C4-2B (cell line): ENCODE results near the gene SMIM1.

Experiments used
- H3K27ac ChIP-seq: fragments of 450-650 bp; 2 replicates; pipeline ENCODE4 v1.5.1; 2017
- CTCF ChIP-seq: fragments of 450-650 bp; conservative IDR thresholded peaks from 2 replicates; pipeline ENCODE4 v1.5.1; 2017; ENCODE audit warnings: mild to moderate bottlenecking
- ZFX ChIP-seq: fragments of 450-650 bp; IDR thresholded peaks from 2 replicates; pipeline ENCODE4 v1.6.1; 2017

SMIM1 gene

GRCh38 chr1:3775490-3776230 lies 3.1 kb downstream of the SMIM1 start:
- H3K27ac ChIP-seq, result no peak overlapping the region; the same call in 1 of the 2 replicates
- TF ChIP-seq ZFX (no peak), CTCF (no peak; the same call in 1 of the 2 replicates)

- TF ChIP-seq ZFX (no peak), CTCF (no peak; the same call in 1 of the 2 replicates)
- no peak overlapping the region; the same call in 1 of the 2 replicates for H3K27ac ChIP-seq
These were observed 3.8 kb downstream of the SMIM1 start for GRCh38 chr1:3776231-3776961.

GRCh38 chr1:3777078-3777547 lies 4.6 kb downstream of the SMIM1 start:
- H3K27ac ChIP-seq, result no peak overlapping the region
- no peak for TF ChIP-seq ZFX
- no peak for TF ChIP-seq CTCF

GRCh38 chr1:3777647-3778589 lies 5.4 kb downstream of the SMIM1 start:
- H3K27ac ChIP-seq, result no peak overlapping the region
- TF ChIP-seq ZFX, result no peak
- TF ChIP-seq CTCF, result no peak

- TF ChIP-seq ZFX, result no peak
- TF ChIP-seq CTCF, result no peak
These were observed 6.2 kb downstream of the SMIM1 start for GRCh38 chr1:3778590-3779264.

GRCh38 chr1:3779265-3779911 lies 6.8 kb downstream of the SMIM1 start:
- no peak overlapping the region; the same call in 1 of the 2 replicates for H3K27ac ChIP-seq
- TF ChIP-seq CTCF (no peak), ZFX (no peak)

More at GRCh38 chr1:3778590-3779264, 6.2 kb downstream of the SMIM1 start:
- no peak overlapping the region for H3K27ac ChIP-seq
